GM18873 (cell line): ENCODE data around the gene ARMH1.
"Not testable (repeated sequence)": the region's sequence is repeated elsewhere in the genome, so short reads cannot be mapped to it uniquely, and the experiment has no call there.

ENCODE experiments used
- ATAC-seq: cut with Tn5 transposase; IDR thresholded peaks from one replicate; pipeline ENCODE4 v1.9.1; 2021; ENCODE audit warnings: mild to moderate bottlenecking, moderate library complexity, moderate number of reproducible peaks; ENCODE audit not compliant: unreplicated experiment, low FRiP score

Gene ARMH1

DNA sequence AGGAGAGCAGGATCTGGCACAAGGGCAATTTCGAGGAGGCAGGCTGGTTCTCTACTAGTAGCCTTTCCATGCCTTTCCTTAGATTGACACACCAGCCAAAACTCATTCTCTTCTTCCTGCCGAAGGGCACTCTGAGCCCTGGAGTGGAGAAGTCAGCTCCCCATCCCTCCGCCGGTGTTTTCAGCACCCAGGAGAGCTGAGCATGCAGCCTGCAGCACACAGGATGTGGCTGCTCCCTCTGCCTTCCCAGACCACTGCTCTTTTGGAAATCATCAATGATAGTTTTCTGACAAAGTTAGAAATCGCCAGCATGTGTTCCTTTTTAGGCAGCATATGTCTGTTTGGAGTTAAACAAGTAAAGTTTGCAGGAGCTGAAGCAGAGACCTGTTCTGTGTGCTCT lies 44.8 kb downstream of the ARMH1 start:
- ATAC-seq, result no peak

DNA sequence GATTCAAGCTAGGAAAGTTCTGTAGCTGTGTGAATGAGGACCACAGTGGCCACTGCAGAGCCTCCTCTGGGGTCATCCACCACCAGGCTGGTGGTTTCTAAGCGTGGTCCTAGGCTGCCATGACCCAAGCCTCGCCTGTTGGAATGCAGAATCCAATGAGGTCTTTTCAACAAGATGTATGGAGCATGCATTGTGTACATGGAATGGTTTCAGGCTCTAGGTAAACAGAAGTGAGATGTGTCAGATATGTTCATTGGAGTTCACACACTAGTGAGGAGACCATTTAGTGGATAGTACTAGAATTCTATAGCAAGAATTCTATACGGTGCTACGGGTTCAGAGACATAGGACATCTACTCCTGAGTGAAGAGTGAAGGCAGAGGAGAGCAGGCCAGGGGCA lies 45.8 kb downstream of the ARMH1 start:
- ATAC-seq, result no peak

DNA sequence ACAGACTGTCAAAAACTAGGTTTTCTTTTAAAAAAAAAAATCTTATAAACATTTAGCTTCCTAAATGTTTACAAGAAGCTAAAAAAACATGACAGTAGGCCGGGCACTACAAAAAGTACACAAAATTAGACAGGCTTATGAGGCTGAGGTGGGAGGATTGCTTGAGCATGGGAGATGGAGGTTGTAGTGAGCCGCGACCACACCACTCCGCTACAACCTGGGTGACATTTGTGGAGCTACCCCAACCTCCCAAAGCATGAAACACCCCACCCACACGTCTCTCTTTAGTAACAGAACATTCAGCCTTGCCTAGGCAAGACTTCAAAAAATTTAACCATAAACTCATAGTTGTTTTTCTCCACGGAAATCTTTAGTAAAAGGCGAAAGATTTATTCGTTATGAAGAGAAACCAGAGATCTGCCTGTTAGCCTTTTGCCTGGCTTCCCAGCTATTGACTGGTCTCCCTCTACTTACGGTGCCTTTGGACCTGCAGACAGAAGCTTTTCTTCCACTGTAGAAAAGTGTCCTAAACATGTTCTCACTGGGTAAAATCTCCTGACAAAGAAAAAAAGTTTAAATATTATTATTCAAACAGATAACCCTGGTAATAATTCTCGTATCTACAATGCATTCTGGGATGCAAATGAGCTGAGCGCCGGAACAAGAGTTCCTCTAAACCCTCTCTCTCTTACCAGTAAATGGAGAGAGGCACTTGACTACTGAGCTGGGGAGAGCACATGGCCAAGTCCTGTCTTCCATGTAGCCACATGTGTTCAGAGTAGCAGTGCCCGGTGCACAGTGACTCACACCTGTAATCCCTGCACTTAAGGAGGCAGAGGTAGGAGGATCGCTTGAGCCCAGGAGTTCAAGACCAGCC lies 47.2 kb downstream of the ARMH1 start:
- peak; percentile 55 for ATAC-seq

DNA sequence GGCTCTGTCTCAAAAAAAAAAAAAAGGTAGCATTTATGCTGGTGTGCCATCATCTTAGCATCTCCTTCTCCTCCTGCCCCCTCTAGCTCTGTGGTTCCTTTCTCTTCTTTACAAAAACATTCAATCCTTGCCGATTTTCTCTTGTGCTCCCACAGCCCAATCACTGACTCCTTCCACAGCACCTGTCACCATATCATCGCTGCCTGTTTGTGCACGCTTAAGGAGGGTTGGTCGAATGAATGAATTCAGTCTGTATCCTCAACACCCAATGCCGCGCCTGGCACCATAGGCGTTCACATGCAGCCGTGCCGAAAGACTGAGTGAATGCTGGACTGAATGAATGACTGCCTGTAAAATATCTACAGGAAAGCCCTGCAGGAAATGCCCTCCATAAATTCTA lies 48.5 kb downstream of the ARMH1 start:
- no peak for ATAC-seq

DNA sequence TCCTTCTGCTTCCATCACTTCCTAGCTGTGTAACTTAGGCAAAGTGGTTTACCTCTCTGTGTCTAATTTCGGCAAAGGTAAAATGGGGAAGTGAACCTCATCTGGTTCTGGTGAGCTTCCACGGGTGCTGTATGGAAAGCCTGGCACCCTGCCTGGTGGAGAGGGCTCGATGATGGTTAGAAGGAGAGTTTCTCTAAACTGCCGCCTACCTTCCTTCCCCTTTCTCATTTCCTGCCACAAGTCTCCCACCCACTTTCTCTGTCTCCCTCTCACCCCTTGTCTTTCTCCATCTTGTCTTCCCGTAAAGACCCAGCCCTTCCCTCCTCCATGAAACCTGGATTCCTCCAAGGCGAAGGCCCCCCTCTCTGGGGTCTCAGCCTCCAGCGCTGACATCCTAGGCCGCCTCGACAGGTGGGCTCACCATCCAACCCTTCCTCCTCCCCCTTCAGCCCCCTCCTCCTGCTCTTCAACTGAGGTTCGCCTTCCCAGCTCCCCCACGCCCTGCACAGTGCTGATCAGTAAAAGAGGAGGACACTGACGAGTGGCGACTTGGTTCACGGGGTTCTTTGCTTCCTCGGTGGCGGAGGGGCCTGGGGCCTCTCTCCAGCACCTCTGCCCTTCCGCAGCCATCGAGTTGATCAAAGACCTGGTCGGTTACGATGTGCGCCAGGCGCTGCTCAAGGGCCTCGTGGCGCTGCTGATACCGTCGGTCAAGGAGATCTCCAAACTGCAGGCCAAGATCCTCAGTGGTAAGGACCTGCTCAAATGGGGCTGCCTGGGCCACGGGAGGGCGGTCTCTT lies 49.2 kb downstream of the ARMH1 start:
- ATAC-seq, result no peak

DNA sequence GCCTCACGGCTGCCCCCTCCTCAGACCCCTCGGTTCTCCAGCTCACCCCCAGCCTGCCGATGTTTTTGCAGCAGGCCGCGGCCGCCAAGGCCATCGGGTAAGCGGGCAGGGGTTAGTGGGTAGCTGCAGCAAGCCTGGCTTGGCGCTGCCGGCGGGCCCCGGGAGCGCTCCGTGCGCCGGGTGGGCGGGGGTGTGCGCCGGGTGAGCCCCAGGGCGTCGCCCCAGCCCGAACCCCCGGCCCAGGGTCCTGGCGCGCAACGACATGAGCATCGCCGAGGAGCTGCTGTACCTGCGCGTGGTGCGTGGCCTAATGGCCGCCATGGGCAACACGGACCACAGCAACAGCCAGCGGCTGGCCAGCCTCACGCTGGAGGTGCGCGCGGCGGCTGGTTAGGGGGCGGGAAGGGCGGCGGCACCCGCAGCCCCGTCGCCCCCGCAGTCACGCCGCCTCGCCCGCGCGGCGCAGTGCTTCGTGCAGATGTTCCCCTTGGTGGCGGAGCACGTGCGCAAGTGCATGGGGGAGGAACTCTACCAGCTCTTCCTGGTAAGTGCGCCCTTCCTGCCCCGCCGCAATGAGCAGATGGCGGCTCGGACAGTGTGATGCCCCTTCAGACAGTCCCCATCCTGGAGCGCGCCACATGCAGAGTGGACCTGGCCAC lies 49.9 kb downstream of the ARMH1 start:
- ATAC-seq, result no peak

DNA sequence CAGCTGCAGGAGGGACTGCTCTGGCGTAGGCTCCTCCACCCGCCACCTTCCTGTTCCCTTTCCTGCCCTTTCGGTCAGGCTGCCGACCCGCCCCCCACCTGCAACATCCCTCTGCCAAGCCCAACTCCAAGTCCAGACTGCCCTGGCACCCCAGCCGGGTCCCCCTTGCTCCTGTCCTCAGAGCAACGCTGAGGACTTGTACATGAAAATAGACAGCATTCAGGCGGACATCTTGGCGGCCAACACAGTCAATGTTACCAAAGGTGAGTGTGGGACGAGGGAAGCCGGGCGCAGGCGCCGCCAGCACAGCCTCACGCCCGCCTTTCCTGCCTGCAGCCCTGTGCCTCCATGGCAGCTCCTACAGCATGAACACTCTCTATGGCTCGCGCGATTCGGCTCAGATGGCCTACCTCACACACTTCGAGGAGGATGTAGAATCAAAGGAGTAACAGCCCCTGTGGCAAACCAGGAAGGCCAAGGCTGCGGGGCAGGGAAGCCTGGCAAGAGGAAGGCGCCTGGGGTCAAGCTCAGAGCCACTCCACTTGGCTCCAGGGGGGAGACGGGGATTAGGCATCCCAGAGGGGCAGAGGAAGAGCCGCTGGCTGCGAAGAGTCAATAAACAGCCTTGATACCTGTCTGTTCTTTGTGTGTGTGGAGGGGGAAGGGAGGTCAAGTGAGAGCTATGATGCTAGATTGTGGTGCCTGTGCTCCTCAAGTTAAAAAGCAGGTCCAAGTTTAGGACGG lies 50.6 kb downstream of the ARMH1 start:
- no peak for ATAC-seq

DNA sequence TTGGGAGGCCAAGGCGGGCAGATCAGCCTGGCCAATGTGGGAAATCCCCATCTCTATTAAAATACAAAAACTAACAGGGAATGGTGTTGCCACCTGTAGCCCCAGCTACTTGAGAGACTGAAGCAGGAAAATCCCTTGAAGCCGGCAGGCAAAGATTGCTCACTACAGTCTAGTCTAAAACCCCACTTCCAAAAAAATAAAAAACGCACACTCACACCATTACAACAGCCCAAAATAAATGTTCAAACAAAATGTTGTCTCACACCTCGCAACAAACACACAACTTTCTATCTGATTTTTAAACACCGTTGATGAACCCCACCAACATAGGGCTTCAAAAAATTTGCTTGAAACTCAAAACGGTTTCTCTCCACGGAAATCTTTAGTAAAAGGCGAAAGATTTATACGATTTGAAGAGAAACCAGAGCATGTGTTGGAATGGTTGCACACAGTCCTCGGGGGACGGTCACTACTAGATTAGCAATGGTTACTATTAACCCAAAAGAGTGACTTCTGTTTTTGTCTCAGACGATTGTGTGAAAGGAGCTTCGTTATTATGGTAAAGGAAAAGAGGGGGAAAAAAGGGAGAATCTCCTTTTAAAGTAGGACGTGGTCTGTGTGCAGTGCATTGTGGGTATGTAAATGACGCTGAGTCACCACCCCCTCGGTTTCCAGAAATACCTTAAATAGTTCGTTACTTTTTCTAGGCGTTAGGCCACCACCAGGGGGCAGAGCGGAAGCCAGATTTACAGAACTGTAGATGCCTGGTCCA lies 56.4 kb downstream of the ARMH1 start, which contains the start of gene RNU5D-1:
RNU5D-1 (minus strand) TSS at position 430 of the 772 bp plus-strand sequence.
- peak; percentile 50 for ATAC-seq

DNA sequence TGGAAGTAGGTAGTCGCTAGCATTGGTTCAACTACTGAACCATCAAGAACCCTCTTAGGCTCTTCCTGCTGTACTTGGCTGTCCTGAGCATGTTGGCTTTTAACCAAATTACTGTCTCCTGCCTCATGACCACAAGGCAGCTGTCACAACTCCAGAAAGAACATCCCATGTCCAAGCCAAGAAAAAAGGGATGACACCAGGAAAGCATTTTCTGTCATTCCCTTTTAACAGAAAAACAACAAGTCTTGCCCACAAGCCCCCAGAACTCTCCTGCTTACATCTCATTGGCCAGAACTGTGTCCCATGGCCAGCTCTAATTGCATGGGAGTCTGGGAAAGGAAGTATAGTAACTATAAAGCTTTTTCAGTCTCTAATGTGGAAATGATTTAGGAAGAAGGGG lies 58.9 kb downstream of the ARMH1 start:
- ATAC-seq, result no peak

DNA sequence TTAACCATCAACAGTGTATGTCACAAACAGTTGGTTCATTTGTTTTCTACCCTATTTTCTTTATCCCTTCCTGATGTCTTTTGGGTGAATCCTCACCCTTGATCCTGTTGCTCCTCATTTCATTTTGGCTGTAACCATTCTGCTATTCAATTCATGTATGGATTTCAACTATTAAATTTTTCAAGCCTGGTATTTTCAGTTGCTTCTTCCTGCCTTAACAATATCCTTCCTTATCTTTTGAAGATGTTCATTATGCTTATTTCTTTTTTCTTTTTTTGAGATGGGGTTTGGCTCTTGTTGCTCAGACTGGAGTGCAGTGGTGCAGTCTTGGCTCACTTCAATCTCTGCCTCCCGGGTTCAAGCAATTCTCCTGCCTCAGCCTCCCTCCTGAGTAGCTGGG lies 59.3 kb downstream of the ARMH1 start:
- no peak for ATAC-seq

DNA sequence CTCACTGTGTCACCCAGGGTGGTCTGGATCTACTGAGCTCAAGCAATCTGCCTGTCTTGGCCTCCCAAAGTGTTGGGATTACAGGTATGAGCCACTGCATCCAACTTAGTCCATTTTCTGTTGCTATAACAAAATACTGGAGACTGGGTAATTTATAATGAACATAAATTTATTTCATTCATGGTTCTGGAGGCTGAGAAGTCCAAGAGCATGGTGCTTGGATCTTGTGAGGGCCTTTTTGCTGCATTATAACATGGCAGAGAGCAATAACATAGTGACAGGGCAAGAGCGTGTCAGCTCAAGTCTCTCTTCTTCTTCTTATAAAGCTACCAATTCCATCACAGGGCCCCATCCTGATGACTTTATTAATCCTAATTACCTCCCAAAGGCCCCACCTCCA lies 61.5 kb downstream of the ARMH1 start:
- no peak for ATAC-seq

DNA sequence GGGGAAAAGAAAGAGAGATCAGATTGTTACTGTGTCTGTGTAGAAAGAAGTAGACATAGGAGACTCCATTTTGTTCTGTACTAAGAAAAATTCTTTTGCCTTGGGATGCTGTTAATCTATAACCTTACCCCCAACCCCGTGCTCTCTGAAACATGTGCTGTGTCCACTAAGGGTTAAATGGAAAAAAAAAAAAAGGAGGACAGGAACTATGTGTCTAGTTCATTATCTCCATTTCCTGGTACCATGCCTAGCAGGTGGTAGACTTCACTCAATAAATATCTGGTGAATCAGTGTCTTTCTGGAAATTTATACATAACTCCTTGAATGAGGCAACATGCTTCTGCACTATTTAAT lies 64.4 kb downstream of the ARMH1 start:
- not testable (repeated sequence) for ATAC-seq

DNA sequence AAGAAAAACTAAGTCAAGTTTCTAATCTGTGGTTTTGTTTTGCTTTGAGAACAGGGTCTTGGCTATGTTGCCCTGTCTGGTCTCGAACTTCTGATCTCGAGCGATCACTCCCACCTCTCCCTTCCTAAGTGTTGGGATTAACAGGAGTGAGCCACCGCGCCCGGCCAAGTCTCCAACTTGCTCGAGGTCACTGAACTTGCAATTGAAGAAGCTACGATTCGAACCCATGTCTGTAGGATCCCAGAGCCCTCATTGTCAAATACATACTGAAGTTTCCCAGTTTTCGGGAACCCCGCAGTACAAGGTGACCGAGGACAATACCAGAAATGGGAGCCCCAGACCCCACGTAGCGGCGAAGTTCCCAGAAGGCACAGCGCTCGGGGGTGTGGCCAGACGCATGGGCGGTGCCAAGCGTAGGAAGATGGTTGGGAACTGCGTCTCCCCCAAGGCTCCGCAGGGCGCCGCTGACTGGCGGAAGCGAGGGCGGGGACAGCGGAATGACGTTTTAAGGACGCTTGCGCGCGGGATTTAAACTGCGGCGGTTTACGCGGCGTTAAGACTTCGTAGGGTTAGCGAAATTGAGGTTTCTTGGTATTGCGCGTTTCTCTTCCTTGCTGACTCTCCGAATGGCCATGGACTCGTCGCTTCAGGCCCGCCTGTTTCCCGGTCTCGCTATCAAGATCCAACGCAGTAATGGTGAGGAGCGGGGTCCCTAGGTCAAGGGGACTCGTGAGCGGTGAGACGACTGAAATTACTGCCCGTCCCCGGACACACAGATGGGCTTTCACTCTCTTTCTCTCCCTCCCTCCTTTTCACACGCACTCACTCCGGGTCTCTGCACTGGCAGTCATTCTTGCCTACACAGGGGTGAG lies 65.0 kb downstream of the ARMH1 start, which contains the start of gene KIF2C:
KIF2C (plus strand) TSS at position 531 of the 872 bp plus-strand sequence; CDS start at position 627, 96 bp downstream.
- peak; percentile 91 for ATAC-seq

DNA sequence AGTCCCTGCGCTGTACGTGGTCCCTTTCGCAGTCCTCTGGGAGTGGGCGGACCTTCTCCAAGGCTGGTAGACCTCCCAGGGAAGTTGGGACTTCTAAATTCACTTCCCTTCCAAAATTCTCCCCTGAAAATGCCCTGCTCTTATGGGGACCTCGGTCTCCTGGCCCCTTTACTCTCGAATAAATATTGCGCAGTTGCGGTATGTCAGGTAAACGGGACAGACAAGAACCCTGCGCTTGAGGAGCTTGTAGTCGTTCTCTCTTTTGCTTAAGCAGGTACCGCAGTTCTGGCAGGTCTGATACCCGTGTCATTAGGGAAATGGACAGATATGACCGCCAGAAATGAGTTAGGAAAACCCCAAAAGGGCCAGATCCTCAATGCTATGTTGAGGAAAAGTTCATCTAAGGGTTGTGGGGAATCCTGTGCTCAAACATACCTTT lies 65.7 kb downstream of the ARMH1 start:
- ATAC-seq, result peak; percentile 9

DNA sequence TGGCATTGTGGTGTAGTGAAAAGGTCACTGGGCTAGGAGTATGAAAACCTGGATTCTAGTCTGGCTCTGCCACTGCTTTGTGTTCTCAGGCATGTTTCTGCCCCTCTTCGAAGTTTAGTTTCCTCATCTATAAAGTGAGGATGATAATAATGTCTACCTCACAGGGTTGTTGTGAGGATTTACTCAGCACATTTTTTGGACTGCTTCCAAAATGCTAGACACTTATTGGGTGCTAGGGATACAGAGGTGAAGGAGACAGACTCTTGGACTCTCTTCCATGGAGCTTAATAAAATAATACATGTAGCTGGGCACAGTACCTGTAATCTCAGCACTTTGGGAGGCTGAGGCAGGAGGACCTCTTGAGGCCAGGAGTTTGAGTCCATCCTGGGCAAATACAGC lies 68.7 kb downstream of the ARMH1 start:
- no peak for ATAC-seq

DNA sequence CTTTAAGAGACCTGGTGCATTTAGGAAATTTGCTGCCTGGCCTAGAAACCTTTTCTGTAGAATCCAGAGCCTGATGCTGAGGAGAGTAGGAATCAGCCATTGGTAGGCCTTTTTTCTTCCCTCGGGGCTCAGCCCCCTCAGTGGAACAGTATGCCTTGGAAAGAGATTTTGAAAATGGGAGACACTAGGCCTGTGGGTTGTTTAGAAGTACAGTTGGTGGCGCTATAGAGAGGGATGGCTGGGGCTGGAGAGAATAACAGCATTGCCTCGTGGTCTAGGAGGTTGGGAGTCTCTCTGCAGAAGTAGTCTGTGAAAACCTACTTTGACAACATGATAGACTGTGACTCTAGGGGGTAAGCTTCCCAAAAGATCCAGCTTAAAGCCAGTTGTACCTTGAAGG lies 73.4 kb downstream of the ARMH1 start:
- ATAC-seq, result no peak

DNA sequence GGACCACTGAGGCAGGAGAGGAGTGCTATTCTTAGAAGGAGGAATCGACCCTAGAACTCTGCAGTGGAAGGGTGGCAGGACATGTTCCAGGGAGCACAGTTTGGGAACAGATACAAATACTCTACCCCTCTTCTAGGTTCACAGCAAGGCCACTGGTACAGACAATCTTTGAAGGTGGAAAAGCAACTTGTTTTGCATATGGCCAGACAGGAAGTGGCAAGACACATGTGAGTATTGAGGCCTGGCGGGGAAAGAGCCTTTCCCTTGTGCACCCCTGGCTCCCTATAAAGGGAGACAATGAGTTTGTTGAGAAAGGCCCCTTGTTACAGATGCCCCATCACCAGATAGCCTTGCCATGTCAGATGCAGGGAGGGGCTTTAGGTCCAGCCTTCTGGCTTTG lies 82.9 kb downstream of the ARMH1 start:
- no peak for ATAC-seq

DNA sequence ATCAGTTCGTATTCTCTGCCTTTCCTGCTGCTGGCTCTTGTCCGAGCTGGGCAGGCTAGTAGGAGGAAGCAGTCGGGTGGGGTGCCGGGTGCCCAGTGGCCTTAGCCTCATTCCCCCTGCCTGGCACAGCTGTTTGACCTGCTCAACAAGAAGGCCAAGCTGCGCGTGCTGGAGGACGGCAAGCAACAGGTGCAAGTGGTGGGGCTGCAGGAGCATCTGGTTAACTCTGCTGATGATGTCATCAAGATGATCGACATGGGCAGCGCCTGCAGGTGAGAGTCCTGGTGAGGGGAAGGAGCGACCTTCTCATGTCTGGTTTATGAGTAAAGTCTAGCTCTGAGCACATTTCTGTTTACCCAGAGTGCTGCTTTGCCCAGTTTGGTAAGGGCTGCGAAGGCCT lies 84.6 kb downstream of the ARMH1 start:
- no peak for ATAC-seq

DNA sequence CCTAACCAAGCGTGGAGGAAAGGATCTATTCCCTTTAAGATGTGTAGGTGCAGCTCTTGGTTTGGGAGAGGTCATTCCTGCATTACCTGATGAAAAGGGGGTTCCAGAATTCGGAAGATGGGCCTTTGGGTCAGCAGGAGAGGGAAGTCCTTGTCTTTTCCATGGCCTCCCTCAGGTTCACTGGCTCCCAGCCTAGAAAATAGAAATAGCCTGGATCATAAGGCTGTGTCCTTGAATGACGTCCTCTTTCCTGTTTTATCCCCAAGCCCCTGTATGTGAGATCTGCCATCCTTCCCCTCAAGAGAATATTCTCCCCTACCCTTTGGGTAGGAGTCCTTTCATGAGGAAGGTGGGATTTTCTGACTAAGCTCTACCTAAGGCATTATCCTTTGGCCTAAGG lies 86.4 kb downstream of the ARMH1 start:
- no peak for ATAC-seq
